ENCODE results near the gene MEGF8. TPM values are rescaled to one million over a fixed set of nuclear protein-coding genes. Genes with fewer than 3 reads are reported as not detected.
A peak's percentile ranks its signal among the peaks of the same experiment; 100 is the strongest.

MEGF8 gene
- total RNA-seq, 4 donors from 2014 or later = 6.4 to 11.1 (median 10.3) TPM

- intact Hi-C loops (cut with DNase I) = loop anchor here (10.0 kb wide), 1 partner anchor 45 kb away; the partner anchor contains the start of gene GSK3A
- no peak for TF ChIP-seq POLR2A (IDR thresholded peaks at IDR 0.05)
- TF ChIP-seq CTCF (IDR thresholded peaks at IDR 0.05) = no peak
- H3K9me3 ChIP-seq = no peaks in the 10 kb centered on the region
- DNase-seq = no peak
- H3K4me3 ChIP-seq = no peak overlapping the region
- no peaks in the 10 kb centered on the region for H3K27me3 ChIP-seq
- H3K36me3 ChIP-seq = peaks cover 64 to 80% (median 69%) of the 10 kb centered on the region in 3 donors
- no peak overlapping the region for H3K27ac ChIP-seq
- WGBS, 2 donors = 81 to 91% methylated on average over 3 to 8 of the region's 8 CpGs
- H3K4me1 ChIP-seq = peaks cover 21 to 55% (median 28%) of the 10 kb centered on the region in 3 donors
These were observed 35.8 kb upstream of the MEGF8 start for GRCh38 chr19:42289556-42290041.

GRCh38 chr19:42290136-42290522 lies 35.3 kb upstream of the MEGF8 start:
- DNase-seq = no peak
- Histone ChIP-seq H3K27me3 (no peaks in the 10 kb centered on the region), H3K4me1 (peaks cover 16 to 50% (median 23%) of the 10 kb centered on the region in 3 donors), H3K27ac (no peak overlapping the region), H3K4me3 (no peak overlapping the region), H3K9me3 (no peaks in the 10 kb centered on the region), H3K36me3 (peaks cover 64 to 86% (median 73%) of the 10 kb centered on the region in 3 donors)
- intact Hi-C loops (cut with DNase I) = loop anchor here (10.0 kb wide), 1 partner anchor 45 kb away; the partner anchor contains the start of gene GSK3A
- 68% methylated on average over 7 of the region's 13 CpGs; no CpG with 5 or more reads in 1 of the 2 donors for WGBS, 2 donors
- TF ChIP-seq CTCF (IDR thresholded peaks at IDR 0.05) = no peak
- no peak for TF ChIP-seq POLR2A (IDR thresholded peaks at IDR 0.05)

- Histone ChIP-seq H3K27ac (no peak overlapping the region), H3K27me3 (no peaks in the 10 kb centered on the region), H3K9me3 (no peaks in the 10 kb centered on the region), H3K4me1 (peaks cover 10 to 45% (median 17%) of the 10 kb centered on the region in 3 donors), H3K4me3 (no peak overlapping the region), H3K36me3 (peaks cover 69 to 92% (median 73%) of the 10 kb centered on the region in 3 donors)
- DNase-seq = no peak
- intact Hi-C loops (cut with DNase I) = loop anchor here (10.0 kb wide), 1 partner anchor 46 kb away; the partner anchor contains the start of gene GSK3A
- no peak for TF ChIP-seq POLR2A (IDR thresholded peaks at IDR 0.05)
- TF ChIP-seq CTCF (IDR thresholded peaks at IDR 0.05) = peak; percentile 23 to 53 (median 44)
- WGBS, 2 donors = 17 to 84% methylated on average over 1 to 5 of the region's 31 CpGs
These were observed 34.7 kb upstream of the MEGF8 start for GRCh38 chr19:42290523-42291434.

DNA sequence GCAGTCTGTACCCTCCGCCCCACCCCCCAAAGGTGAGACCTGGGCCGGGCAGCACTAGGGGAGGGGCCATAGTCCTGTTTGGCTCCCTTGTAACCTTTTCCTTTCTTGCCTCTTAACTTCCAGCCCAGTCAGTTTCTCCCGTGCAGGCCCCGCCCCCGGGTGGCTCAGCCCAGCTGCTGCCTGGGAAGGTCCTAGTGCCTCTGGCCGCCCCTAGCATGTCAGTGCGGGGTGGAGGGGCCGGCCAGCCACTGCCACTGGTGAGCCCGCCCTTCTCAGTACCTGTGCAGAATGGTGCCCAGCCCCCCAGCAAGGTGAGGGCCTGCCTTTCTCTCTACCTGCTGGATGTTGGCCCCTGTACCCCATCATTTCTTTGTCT lies 34.0 kb upstream of the MEGF8 start:
- H3K27me3 ChIP-seq = no peaks in the 10 kb centered on the region
- no peak overlapping the region for H3K27ac ChIP-seq
- intact Hi-C loops (cut with DNase I) = loop anchor here (10.0 kb wide), 1 partner anchor 47 kb away; the partner anchor contains the start of gene GSK3A
- H3K4me1 ChIP-seq = peaks cover 4 to 40% (median 10%) of the 10 kb centered on the region in 3 donors
- no peak overlapping the region for H3K4me3 ChIP-seq
- TF ChIP-seq POLR2A (IDR thresholded peaks at IDR 0.05) = no peak
- TF ChIP-seq CTCF (IDR thresholded peaks at IDR 0.05) = no peak
- 63 to 69% methylated on average over 4 to 8 of the region's 9 CpGs for WGBS, 2 donors
- H3K36me3 ChIP-seq = peaks cover 69 to 95% (median 73%) of the 10 kb centered on the region in 3 donors
- H3K9me3 ChIP-seq = no peaks in the 10 kb centered on the region
- no peak for DNase-seq

All from esophagus squamous epithelium (tissue), 5 donors.